Islet precursor cell (in vitro differentiated cells): ENCODE results near the gene RPL3.
"Not testable (repeated sequence)": the region's sequence is repeated elsewhere in the genome, so short reads cannot be mapped to it uniquely, and the experiment has no call there.

ENCODE experiments used
- DNase-seq: peaks from one replicate; pipeline ENCODE4 v3.0.0-alpha.2; 2018

RPL3 gene

GRCh38 chr22:39319284-39320022 is at the start of gene RPL3:
Gene RPL3 (minus strand): TSS chr22:39319623. CDS start chr22:39319597, 26 bp downstream.
- peak; percentile 96 for DNase-seq

- no peak for DNase-seq
These were observed 49.8 kb upstream of the RPL3 start for GRCh38 chr22:39369186-39369585.

- no peak for DNase-seq
These were observed 49.1 kb upstream of the RPL3 start for GRCh38 chr22:39368461-39368911.

GRCh38 chr22:39367035-39367434 is 47.6 kb upstream of the RPL3 start:
- DNase-seq, result no peak

- no peak for DNase-seq
These were observed 46.0 kb upstream of the RPL3 start for GRCh38 chr22:39365492-39365780.

- peak; percentile 54 for DNase-seq
These were observed 45.5 kb upstream of the RPL3 start for GRCh38 chr22:39364714-39365491.

GRCh38 chr22:39363751-39364515 is 44.5 kb upstream of the RPL3 start:
- peak; percentile 55 for DNase-seq

- DNase-seq, result peak; percentile 57
These were observed 43.5 kb upstream of the RPL3 start for GRCh38 chr22:39362932-39363331.

- DNase-seq, result peak; percentile 63
These were observed 42.8 kb upstream of the RPL3 start for GRCh38 chr22:39362271-39362670.

GRCh38 chr22:39361496-39361895 is 42.1 kb upstream of the RPL3 start:
- DNase-seq, result no peak

- peak; percentile 86 for DNase-seq
These were observed 41.4 kb upstream of the RPL3 start for GRCh38 chr22:39360674-39361413.

GRCh38 chr22:39360242-39360641 is 40.8 kb upstream of the RPL3 start:
- DNase-seq, result peak; percentile 51

- DNase-seq, result peak; percentile 52
These were observed 40.3 kb upstream of the RPL3 start for GRCh38 chr22:39359659-39360195.

GRCh38 chr22:39358197-39358596 is 38.8 kb upstream of the RPL3 start:
- not testable (repeated sequence) for DNase-seq

GRCh38 chr22:39357110-39358108 is 38.0 kb upstream of the RPL3 start:
- DNase-seq, result not testable (repeated sequence)

- no peak for DNase-seq
These were observed 37.0 kb upstream of the RPL3 start for GRCh38 chr22:39356464-39356863.

- not testable (repeated sequence) for DNase-seq
These were observed 36.4 kb upstream of the RPL3 start for GRCh38 chr22:39355805-39356204.

- DNase-seq, result peak; percentile 54
These were observed 35.7 kb upstream of the RPL3 start for GRCh38 chr22:39355080-39355479.

GRCh38 chr22:39353346-39353745 is 33.9 kb upstream of the RPL3 start:
- DNase-seq, result peak; percentile 59

GRCh38 chr22:39352306-39352891 is 33.0 kb upstream of the RPL3 start:
- DNase-seq, result peak; percentile 52
